ENCODE data around the gene APOBEC3B. TPM values are rescaled to one million over a fixed set of nuclear protein-coding genes. Genes with fewer than 3 reads are reported as not detected.

The APOBEC3B gene
- 26.1 to 35.6 TPM (median 27.5 TPM) in 5 replicates for total RNA-seq (2022; extraction: Qiagen RNA extraction; ENCODE audit: low read depth)

GRCh38 chr22:38981992-38982927, at the start of gene APOBEC3B:
TSS of gene APOBEC3B (plus strand) at chr22:38982347. CDS start at chr22:38982454, 107 bp downstream.

GRCh38 chr22:38957046-38957770, 24.9 kb upstream of the APOBEC3B start, which contains the start of gene APOBEC3A:
TSS of gene APOBEC3A (plus strand) at chr22:38957609. CDS start at chr22:38957692, 83 bp downstream.

GRCh38 chr22:39013942-39014722, 32.0 kb downstream of the APOBEC3B start, which contains the start of gene APOBEC3C:
TSS of gene APOBEC3C (plus strand) at chr22:39014257. CDS start at chr22:39014363, 106 bp downstream.

GRCh38 chr22:39040538-39041296, 58.6 kb downstream of the APOBEC3B start, which contains the start of gene APOBEC3F:
TSS of gene APOBEC3F (plus strand) at chr22:39040864. CDS start at chr22:39040961, 97 bp downstream.

Other genes starting within 250 kb of the APOBEC3B start
- 17.8 to 40.7 TPM (median 36.7 TPM) in 5 replicates for gene SUN2, start 226.3 kb upstream of the APOBEC3B start, total RNA-seq (2022; extraction: Qiagen RNA extraction; ENCODE audit: low read depth)
- 7.4 to 11.9 TPM (median 11.4 TPM) in 5 replicates for gene DNAL4, start 188.2 kb upstream of the APOBEC3B start, total RNA-seq (2022; extraction: Qiagen RNA extraction; ENCODE audit: low read depth)
- 8.3 to 15.1 TPM (median 11.2 TPM) in 5 replicates for gene NPTXR, start 138.3 kb upstream of the APOBEC3B start, total RNA-seq (2022; extraction: Qiagen RNA extraction; ENCODE audit: low read depth)
- gene CBX6, start 110.1 kb upstream of the APOBEC3B start, total RNA-seq (2022; extraction: Qiagen RNA extraction; ENCODE audit: low read depth), result 20.3 to 34.4 TPM (median 30.8 TPM) in 5 replicates
- gene APOBEC3A, start 24.7 kb upstream of the APOBEC3B start, total RNA-seq (2022; extraction: Qiagen RNA extraction; ENCODE audit: low read depth), result not detected in 5 replicates
- gene APOBEC3C, start 31.9 kb downstream of the APOBEC3B start, total RNA-seq (2022; extraction: Qiagen RNA extraction; ENCODE audit: low read depth), result 24.8 to 30.7 TPM (median 29.0 TPM) in 5 replicates
- gene APOBEC3D, start 38.8 kb downstream of the APOBEC3B start, total RNA-seq (2022; extraction: Qiagen RNA extraction; ENCODE audit: low read depth), result 0.26 to 0.46 TPM (median 0.37 TPM) in 5 replicates
- 1.8 to 3.1 TPM (median 2.2 TPM) in 5 replicates for gene APOBEC3F, start 58.5 kb downstream of the APOBEC3B start, total RNA-seq (2022; extraction: Qiagen RNA extraction; ENCODE audit: low read depth)
- 0.15 TPM in 1 of 5 replicates, not detected in the others for gene APOBEC3G, start 94.9 kb downstream of the APOBEC3B start, total RNA-seq (2022; extraction: Qiagen RNA extraction; ENCODE audit: low read depth)
- gene APOBEC3H, start 114.9 kb downstream of the APOBEC3B start, total RNA-seq (2022; extraction: Qiagen RNA extraction; ENCODE audit: low read depth), result 0.20 to 1.2 TPM (median 0.49 TPM) in 3 of 5 replicates, not detected in the others
- 0.70 to 1.7 TPM (median 1.2 TPM) in 5 replicates for gene CBX7, start 170.3 kb downstream of the APOBEC3B start, total RNA-seq (2022; extraction: Qiagen RNA extraction; ENCODE audit: low read depth)